ENCODE results near the gene LRRC63. TPM values are rescaled to one million over a fixed set of nuclear protein-coding genes. Genes with fewer than 3 reads are reported as not detected.

Gene LRRC63
- total and polyA plus RNA-seq, 9 of the 15 experiments (the other 6 are each of a cell fraction or from before 2014, with no cell fraction given), result 0.07 to 0.41 (median 0.24) TPM; not detected in 1

- Histone ChIP-seq H3K9me1 (ENCODE audit: control insufficient read depth, insufficient read depth, low read length) (no peaks in the 10 kb centered on the region), H2AFZ (ENCODE audit: low read depth, low read length) (peak overlapping the region; percentile 81), H3K4me1 (replicated peaks in 1 of 2; ENCODE audit: control insufficient read depth in 2 of 2, insufficient read depth in 2 of 2, low read length in 2 of 2) (no peaks in the 10 kb centered on the region; a peak in 1 of 5 replicates), H3K4me3 (no peak overlapping the region), H3K9me3 (replicated peaks; ENCODE audit: control insufficient read depth, insufficient read depth, low read depth, low read length) (no peaks in the 10 kb centered on the region; the same call in 1 of the 2 replicates), H4K20me1 (replicated peaks; ENCODE audit: control insufficient read depth, insufficient read depth, low read length) (no peaks in the 10 kb centered on the region), H3K36me3 (ENCODE audit: control insufficient read depth, insufficient read depth, low read length) (no peaks in the 10 kb centered on the region), H3K79me2 (ENCODE audit: control insufficient read depth, insufficient read depth, low read length) (no peaks in the 10 kb centered on the region), H3K27me3 (ENCODE audit: control insufficient read depth in 2 of 2, insufficient read depth in 2 of 2, low read length in 2 of 2) (no peaks in the 10 kb centered on the region), H3K9ac (ENCODE audit: insufficient read depth in 1 of 2, low read depth in 2 of 2, low read length in 2 of 2) (no peak overlapping the region), H3K27ac (ENCODE audit: extremely low read depth, low read depth, low read length) (no peak overlapping the region), H3K4me2 (ENCODE audit: insufficient read depth, low read length) (no peak overlapping the region)
- CTCF ChIA-PET (ENCODE audit: low intra/inter-chr PET ratio), result interaction anchor here (0.7 to 1.4 kb wide), 3 partner anchors 161 to 809 kb away, joined by 3 to 4 read pairs (median 3); no protein-coding TSS in a partner anchor
- 62% methylated on average over 4 of the region's 4 CpGs for WGBS (ENCODE audit: insufficient coverage, low coverage, missing lambda C conversion rate)
- FAIRE-seq (no peak), ATAC-seq (peak; percentile 55), DNase-seq (ENCODE audit: extremely low read depth in 1 of 4, low spot score in 3 of 4) (no peak)
- TF ChIP-seq ZNF143 (CRISPR knock-in tag; IDR thresholded peaks at IDR 0.05) (no peak), GABPB2 (CRISPR knock-in tag; conservative IDR thresholded peaks at IDR 0.05) (no peak), RBM17 (IDR thresholded peaks at IDR 0.05; ENCODE audit: borderline replicate concordance, low read depth, low read length) (no peak), PTRF (tag; IDR thresholded peaks at IDR 0.05) (no peak), ZNF518B (CRISPR knock-in tag; IDR thresholded peaks at IDR 0.05) (no peak), ZBTB8A (IDR thresholded peaks at IDR 0.05; ENCODE audit: partially characterized antibody) (no peak), CREB3 (tag; conservative IDR thresholded peaks at IDR 0.05; ENCODE audit: low read depth) (no peak), RBM14 (IDR thresholded peaks at IDR 0.05; ENCODE audit: borderline replicate concordance, insufficient read depth, low read depth, low read length) (no peak), U2AF2 (optimal IDR thresholded peaks at IDR 0.05; ENCODE audit: low read depth, low read length) (no peak), ZNF707 (CRISPR knock-in tag; conservative IDR thresholded peaks at IDR 0.05) (no peak)
- in situ Hi-C loops (cut with MboI), result loop anchor here (25.0 kb wide), 1 partner anchor 384 kb away; no protein-coding TSS in a partner anchor
- POLR2A ChIA-PET, result interaction anchor here (0.6 kb wide), 1 partner anchor 10 kb away, joined by 3 read pairs; no protein-coding TSS in a partner anchor
- no TSS peak for BruUV-seq (replicated peaks)
- intact Hi-C loops (cut with micrococcal nuclease), result loop anchor here (2.0 to 10.0 kb wide), 4 partner anchors 32 to 696 kb away; no protein-coding TSS in a partner anchor
These were observed 109.1 kb downstream of the LRRC63 start for GRCh38 chr13:46320821-46321220.

All from K562 (cell line).